Measurements from ENCODE around the gene HPSE2. TPM values are rescaled to one million over a fixed set of nuclear protein-coding genes. Genes with fewer than 3 reads are reported as not detected.

Gene HPSE2
- total and polyA plus RNA-seq, 2 of the 13 experiments (the other 11 are each of a cell fraction or from before 2014, with no cell fraction given): 0.01 TPM; not detected in 1

- TF ChIP-seq ZNF318 (CRISPR knock-in tag; IDR thresholded peaks at IDR 0.05) (no peak), ZFP82 (CRISPR knock-in tag; IDR thresholded peaks at IDR 0.05; ENCODE audit: borderline replicate concordance) (no peak), RFXAP (CRISPR knock-in tag; IDR thresholded peaks at IDR 0.05; ENCODE audit: borderline replicate concordance) (no peak), YEATS2 (CRISPR knock-in tag; IDR thresholded peaks at IDR 0.05; ENCODE audit: borderline replicate concordance) (no peak)
These were observed 821.1 kb downstream of the HPSE2 start (continued) for GRCh38 chr10:98414578-98414931.

DNA sequence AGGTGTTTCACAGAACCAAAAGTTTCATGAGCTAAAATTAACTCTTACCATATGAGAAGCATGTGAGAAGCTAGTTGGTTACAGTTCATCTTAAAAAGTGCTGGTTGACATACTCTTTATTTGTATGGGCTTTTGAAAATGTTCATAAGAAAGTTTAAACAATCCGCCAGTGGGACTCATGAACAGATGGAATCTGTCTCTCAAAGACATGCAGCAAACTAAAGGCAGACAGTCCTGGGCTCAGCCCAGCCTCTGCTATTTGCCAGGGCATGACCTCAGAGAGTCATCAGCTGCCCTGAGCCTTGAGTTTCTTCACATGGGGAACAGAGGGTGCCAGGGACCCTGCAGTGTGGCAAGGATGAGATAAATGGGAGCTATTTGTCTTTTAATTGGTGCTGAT lies 823.9 kb downstream of the HPSE2 start:
- Histone ChIP-seq H2AFZ (ENCODE audit: low read length) (no peak overlapping the region), H3K36me3 (replicated peaks in 1 of 2; ENCODE audit: control insufficient read depth in 1 of 2, insufficient read depth in 2 of 2, low read length in 2 of 2) (no peaks in the 10 kb centered on the region), H3K4me3 (replicated peaks in 1 of 3; ENCODE audit: insufficient read depth in 1 of 3, low read depth in 2 of 3, low read length in 3 of 3) (no peak overlapping the region), H3K27me3 (ENCODE audit: control insufficient read depth in 1 of 2, insufficient read depth in 2 of 2, low read length in 2 of 2) (no peaks in the 10 kb centered on the region), H3K79me2 (ENCODE audit: insufficient read depth, low read length) (no peaks in the 10 kb centered on the region), H3K4me2 (ENCODE audit: low read depth, low read length) (no peak overlapping the region), H4K20me1 (ENCODE audit: insufficient read depth, low read length) (no peaks in the 10 kb centered on the region), H3K9me3 (ENCODE audit: low read length) (no peaks in the 10 kb centered on the region), H3K4me1 (ENCODE audit: insufficient read depth, low read length) (peaks cover 18% of the 10 kb centered on the region), H3K9ac (ENCODE audit: insufficient read depth, low read depth, low read length) (no peak overlapping the region), H3K27ac (ENCODE audit: extremely low read length, insufficient read depth, low read length) (no peak overlapping the region)
- 71% methylated on average over 1 of the region's 1 CpG for WGBS (ENCODE audit: low lambda C conversion rate)
- no peak for DNase-seq (ENCODE audit: low spot score)
- ChIA-PET CTCF (ENCODE audit: low intra/inter-chr PET ratio, low total read pairs) (no interaction called here), POLR2A (no interaction called here)
- in situ Hi-C loops (cut with HindIII; ENCODE audit: extremely low pct_ligation_motif_present, low pct_unique_long_range_greater_than_20kb): no loop called here
- no peak for FAIRE-seq
- BruUV-seq (replicated peaks): no TSS peak
- ATAC-seq: no peak
- intact Hi-C loops (cut with micrococcal nuclease; ENCODE audit: unreplicated experiment): no loop called here
- TF ChIP-seq ZNF432 (CRISPR knock-in tag; IDR thresholded peaks at IDR 0.05; ENCODE audit: borderline replicate concordance): no peak
- TF ChIP-seq RARG (CRISPR knock-in tag; IDR thresholded peaks at IDR 0.05; ENCODE audit: low read depth): no peak
- no peak for TF ChIP-seq ZNF317 (CRISPR knock-in tag; IDR thresholded peaks at IDR 0.05)
- no peak for TF ChIP-seq BCLAF1 (IDR thresholded peaks at IDR 0.05)
- TF ChIP-seq ZNF256 (CRISPR knock-in tag; conservative IDR thresholded peaks at IDR 0.05): no peak
- TF ChIP-seq, protein P1, sequence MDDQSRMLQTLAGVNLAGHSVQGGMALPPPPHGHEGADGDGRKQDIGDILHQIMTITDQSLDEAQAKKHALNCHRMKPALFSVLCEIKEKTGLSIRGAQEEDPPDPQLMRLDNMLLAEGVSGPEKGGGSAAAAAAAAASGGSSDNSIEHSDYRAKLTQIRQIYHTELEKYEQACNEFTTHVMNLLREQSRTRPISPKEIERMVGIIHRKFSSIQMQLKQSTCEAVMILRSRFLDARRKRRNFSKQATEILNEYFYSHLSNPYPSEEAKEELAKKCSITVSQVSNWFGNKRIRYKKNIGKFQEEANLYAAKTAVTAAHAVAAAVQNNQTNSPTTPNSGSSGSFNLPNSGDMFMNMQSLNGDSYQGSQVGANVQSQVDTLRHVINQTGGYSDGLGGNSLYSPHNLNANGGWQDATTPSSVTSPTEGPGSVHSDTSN (CRISPR knock-in tag; IDR thresholded peaks at IDR 0.05; ENCODE audit: borderline replicate concordance): no peak
- no peak for TF ChIP-seq GFI1 (CRISPR knock-in tag; IDR thresholded peaks at IDR 0.05; ENCODE audit: borderline replicate concordance)
- TF ChIP-seq SNAPC2 (CRISPR knock-in tag; IDR thresholded peaks at IDR 0.05): no peak
